GM12873 (cell line): ENCODE results near the gene ZBTB17.

Experiments
- TF ChIP-seq, protein P1 (sequence below): IDR thresholded peaks from 2 replicates; pipeline ENCODE4 v1.5.1; 2012; ENCODE audit warnings: low read depth, mild to moderate bottlenecking, moderate library complexity, low read length, control low read depth; ENCODE audit not compliant: insufficient read depth; ENCODE audit errors: missing control alignments

ZBTB17 gene

DNA sequence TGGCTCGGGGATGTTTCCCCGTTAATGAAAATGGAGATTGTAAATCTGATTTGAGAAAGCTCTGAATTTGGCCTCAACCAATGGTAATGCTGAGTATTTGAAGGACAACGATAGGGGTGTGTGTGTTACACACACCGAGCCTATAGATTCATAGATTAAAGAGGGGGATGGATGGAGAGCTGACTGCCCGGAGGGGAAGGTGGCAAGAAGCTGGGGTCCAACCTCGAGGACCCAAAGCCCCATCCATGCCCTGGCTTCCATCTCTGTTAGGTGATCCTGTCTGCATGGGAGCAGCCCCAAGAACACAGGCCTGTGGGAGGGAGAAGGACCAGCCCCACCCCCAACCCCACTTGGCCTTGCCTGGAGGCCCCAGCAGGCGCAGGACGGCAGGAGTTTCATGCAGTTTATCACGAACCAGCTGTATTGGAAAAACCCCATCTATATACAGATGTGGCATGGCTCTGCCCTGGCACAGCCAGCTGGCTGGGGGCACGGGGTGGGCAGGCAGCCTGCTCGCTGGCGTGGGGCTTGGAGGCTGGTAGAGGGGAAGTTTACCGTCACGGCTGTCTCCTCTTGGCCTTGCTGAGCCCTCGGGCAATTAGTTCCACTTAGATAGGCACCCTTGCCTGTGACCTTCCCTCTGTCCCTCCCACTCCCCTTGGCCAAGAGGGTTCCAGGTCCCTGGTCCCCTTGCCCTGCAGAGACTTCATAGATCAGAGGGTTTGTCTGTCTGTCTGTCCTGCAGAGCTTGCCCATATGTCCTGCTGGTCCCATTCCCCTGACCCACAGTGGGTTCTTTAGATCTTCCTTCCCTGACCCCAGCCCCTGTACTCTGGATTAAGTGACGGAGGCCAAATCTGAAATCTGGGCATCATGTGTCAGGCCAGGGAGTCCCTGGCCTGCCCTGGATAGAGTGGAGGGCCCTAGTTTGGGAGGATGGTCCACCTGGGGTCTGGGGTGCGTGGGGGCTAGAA lies 38.9 kb upstream of the ZBTB17 start:
- TF ChIP-seq, protein P1, sequence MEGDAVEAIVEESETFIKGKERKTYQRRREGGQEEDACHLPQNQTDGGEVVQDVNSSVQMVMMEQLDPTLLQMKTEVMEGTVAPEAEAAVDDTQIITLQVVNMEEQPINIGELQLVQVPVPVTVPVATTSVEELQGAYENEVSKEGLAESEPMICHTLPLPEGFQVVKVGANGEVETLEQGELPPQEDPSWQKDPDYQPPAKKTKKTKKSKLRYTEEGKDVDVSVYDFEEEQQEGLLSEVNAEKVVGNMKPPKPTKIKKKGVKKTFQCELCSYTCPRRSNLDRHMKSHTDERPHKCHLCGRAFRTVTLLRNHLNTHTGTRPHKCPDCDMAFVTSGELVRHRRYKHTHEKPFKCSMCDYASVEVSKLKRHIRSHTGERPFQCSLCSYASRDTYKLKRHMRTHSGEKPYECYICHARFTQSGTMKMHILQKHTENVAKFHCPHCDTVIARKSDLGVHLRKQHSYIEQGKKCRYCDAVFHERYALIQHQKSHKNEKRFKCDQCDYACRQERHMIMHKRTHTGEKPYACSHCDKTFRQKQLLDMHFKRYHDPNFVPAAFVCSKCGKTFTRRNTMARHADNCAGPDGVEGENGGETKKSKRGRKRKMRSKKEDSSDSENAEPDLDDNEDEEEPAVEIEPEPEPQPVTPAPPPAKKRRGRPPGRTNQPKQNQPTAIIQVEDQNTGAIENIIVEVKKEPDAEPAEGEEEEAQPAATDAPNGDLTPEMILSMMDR: no peak

DNA sequence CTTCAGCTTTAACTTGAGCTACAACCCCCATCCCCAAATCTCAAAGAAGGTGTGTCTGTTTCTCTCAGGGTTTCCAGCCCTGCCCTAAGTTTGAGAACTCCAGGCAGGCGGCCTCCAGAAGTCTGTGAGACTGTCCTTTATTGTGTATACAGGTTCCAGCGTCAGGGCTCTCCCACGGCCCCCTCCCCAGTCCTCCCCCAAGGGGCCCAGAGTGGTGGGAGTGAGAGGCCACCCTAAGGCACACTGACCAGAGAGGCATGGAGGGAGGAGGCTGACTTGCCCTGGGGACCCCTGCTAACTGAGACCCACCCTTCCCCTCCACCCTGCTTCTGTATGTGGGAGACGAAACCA lies 38.0 kb upstream of the ZBTB17 start:
- TF ChIP-seq, protein P1: no peak

DNA sequence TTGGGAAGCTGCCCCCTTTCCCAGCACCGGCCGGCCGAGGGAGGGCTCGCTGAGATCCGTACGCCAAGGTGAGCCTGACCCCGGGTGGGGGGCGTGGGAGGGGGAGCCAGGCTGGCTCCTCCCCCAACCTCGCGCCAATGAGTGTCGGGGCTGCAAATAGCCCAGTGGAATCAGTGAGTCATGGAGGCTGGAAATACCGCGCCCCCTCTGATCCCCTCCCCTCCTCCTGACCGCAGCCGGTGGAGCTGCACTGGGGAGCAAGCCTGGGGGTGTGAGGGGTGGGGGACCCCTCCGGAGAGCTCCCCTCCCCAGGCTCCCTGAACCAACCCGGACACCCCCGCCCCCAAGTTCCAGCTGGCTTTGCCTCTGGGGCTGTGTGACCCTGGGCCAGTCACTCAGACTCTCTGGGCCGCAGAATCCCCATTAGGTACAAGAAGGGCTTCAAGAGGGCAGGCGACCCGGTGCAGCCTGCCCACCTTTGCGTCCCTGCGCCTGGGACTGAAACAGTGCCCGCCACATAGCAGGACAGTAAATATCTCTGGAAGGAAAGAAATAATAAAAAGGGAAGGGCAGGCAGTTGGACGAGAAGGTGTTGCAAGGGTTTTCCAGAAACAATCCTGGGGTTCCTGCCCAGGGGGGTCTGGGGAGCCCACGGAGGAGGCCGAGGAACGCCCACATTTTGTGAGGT lies 37.5 kb upstream of the ZBTB17 start:
- TF ChIP-seq, protein P1: no peak

GRCh38 chr1:16012590-16013219 lies 36.8 kb upstream of the ZBTB17 start:
- TF ChIP-seq, protein P1: no peak

GRCh38 chr1:16011936-16012589 lies 36.2 kb upstream of the ZBTB17 start:
- TF ChIP-seq, protein P1: no peak

DNA sequence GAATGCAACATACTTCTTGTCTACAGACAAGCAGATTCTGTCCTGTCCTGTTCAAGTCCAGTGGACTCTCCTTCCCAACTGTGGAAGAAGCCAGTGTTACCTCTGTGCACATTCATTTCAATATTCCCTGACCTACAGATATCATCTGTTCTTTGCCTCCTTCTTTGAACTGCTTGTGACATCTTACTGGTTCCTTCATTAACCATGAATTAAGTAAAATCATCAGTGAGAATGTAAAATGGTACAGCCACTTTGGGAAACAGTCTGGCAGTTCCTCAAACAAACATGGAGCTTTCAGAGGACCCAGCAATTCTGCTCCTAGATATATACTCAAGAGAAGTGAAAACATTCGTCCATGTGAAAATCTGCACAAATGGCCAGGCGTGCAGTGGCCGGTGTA lies 34.9 kb upstream of the ZBTB17 start:
- TF ChIP-seq, protein P1: no peak
